ENCODE results near the gene CSH2. TPM values are rescaled to one million over a fixed set of nuclear protein-coding genes. Genes with fewer than 3 reads are reported as not detected.
"Not testable (repeated sequence)": the region's sequence is repeated elsewhere in the genome, so short reads cannot be mapped to it uniquely, and the experiment has no call there.

The CSH2 gene
- not detected in 2 replicates for total RNA-seq (2014; rRNA removed; shearing (Covaris generic))

GRCh38 chr17:63873577-63873976 is at the start of gene CSH2:
CSH2 (minus strand) TSS chr17:63873677; CDS start chr17:63873614, 63 bp downstream.
- H3K4me3 ChIP-seq (ENCODE audit: insufficient read depth, low read depth, low read length); DNase-seq; H3K36me3 ChIP-seq (replicated peaks; ENCODE audit: control insufficient read depth, insufficient read depth, low read length); H3K27me3 ChIP-seq (ENCODE audit: control insufficient read depth, insufficient read depth, low read length): not testable (repeated sequence)

- not testable (repeated sequence) for DNase-seq; H3K27me3 ChIP-seq (ENCODE audit: control insufficient read depth, insufficient read depth, low read length); H3K36me3 ChIP-seq (replicated peaks; ENCODE audit: control insufficient read depth, insufficient read depth, low read length); H3K4me3 ChIP-seq (ENCODE audit: insufficient read depth, low read depth, low read length)
These were observed 48.9 kb upstream of the CSH2 start for GRCh38 chr17:63922402-63922801.

GRCh38 chr17:63920779-63921178 is 47.3 kb upstream of the CSH2 start:
- H3K4me3 ChIP-seq (ENCODE audit: insufficient read depth, low read depth, low read length); DNase-seq; H3K27me3 ChIP-seq (ENCODE audit: control insufficient read depth, insufficient read depth, low read length); H3K36me3 ChIP-seq (replicated peaks; ENCODE audit: control insufficient read depth, insufficient read depth, low read length): not testable (repeated sequence)

DNA sequence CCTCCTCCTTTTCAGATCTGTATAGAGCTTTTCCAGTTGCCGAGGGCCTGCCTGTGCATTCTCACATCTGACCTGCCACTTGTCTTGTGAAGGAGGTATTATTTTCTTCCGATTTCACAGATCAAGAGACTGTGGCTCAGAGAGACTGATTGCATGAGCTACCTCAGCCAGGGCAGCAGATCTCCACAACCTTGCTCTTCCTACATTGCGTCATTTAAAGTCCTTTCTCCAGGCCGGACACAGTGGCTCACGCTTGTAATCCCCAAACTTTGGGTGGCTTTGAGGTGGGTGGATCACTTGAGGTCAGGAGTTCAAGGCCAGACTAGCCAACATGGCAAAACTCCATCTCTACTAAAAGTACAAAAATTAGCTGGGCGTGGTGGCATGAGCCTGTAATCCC is 46.6 kb upstream of the CSH2 start:
- DNase-seq = peak; percentile 7
- H3K27me3 ChIP-seq (ENCODE audit: control insufficient read depth, insufficient read depth, low read length); H3K36me3 ChIP-seq (replicated peaks; ENCODE audit: control insufficient read depth, insufficient read depth, low read length); H3K4me3 ChIP-seq (ENCODE audit: insufficient read depth, low read depth, low read length): not testable (repeated sequence)

DNA sequence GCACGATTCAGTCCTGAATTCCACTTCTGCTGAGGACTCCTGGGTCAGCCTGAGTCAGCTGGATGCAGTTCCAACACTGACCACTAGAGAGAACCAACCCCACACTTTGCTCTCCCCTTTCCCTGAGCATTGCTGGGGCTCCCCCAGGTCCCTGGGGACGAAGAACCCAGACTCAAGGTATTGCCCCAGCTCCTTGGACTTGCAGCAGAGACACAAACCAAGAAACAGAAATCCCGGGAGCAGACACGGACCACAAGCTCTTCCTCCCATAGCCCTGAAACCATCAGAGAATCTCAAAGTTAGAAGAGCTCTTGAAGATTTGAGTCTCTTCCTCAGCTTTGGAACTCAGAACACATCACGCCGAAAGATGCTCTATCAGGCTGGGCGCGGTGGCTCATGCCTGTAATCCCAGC is 45.8 kb upstream of the CSH2 start:
- peak; percentile 90 for DNase-seq
- Histone ChIP-seq H3K36me3 (replicated peaks; ENCODE audit: control insufficient read depth, insufficient read depth, low read length) (no peaks in the 10 kb centered on the region), H3K27me3 (ENCODE audit: control insufficient read depth, insufficient read depth, low read length) (no peaks in the 10 kb centered on the region), H3K4me3 (ENCODE audit: insufficient read depth, low read depth, low read length) (no peak overlapping the region; the same call in 1 of the 2 replicates)

GRCh38 chr17:63918789-63919305 is 45.4 kb upstream of the CSH2 start, which contains the start of gene GH1:
GH1 (minus strand) TSS chr17:63918839; CDS start chr17:63918776, 63 bp downstream.
- H3K27me3 ChIP-seq (ENCODE audit: control insufficient read depth, insufficient read depth, low read length); H3K36me3 ChIP-seq (replicated peaks; ENCODE audit: control insufficient read depth, insufficient read depth, low read length); DNase-seq: not testable (repeated sequence)
- H3K4me3 ChIP-seq (ENCODE audit: insufficient read depth, low read depth, low read length) = peak within 1 kb of the TSS; percentile 24; the same call in 1 of the 2 replicates

DNA sequence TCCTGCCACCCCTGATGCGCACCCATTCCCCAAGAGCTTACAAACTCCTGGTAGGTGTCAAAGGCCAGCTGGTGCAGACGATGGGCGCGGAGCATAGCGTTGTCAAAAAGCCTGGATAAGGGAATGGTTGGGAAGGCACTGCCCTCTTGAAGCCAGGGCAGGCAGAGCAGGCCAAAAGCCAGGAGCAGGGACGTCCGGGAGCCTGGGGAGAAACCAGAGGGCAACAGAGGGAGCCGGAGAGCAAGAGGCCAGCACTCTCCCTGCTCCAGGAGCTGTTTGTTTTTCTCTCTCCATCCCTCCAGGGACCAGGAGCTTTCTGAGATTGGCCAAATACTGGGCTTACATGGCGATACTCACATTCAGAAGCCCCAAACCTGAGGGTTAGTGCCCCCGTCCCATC is 44.8 kb upstream of the CSH2 start:
- Histone ChIP-seq H3K36me3 (replicated peaks; ENCODE audit: control insufficient read depth, insufficient read depth, low read length) (no peaks in the 10 kb centered on the region), H3K27me3 (ENCODE audit: control insufficient read depth, insufficient read depth, low read length) (no peaks in the 10 kb centered on the region), H3K4me3 (ENCODE audit: insufficient read depth, low read depth, low read length) (peak overlapping the region; percentile 24; the same call in 1 of the 2 replicates)
- DNase-seq = peak; percentile 82

DNA sequence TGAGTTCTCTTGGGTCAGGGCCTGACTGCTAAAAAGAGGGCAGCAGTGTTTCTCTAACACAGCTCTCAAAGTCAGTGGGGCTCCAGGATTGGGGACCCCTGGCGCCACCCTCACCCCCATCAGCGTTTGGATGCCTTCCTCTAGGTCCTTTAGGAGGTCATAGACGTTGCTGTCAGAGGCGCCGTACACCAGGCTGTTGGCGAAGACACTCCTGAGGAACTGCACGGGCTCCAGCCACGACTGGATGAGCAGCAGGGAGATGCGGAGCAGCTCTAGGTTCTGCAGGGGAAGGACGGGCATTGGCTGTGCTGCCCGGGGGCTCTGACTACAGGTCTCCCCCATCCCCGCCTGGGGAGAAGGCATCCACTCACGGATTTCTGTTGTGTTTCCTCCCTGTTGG is 44.2 kb upstream of the CSH2 start:
- peak; percentile 50 for DNase-seq
- Histone ChIP-seq H3K27me3 (ENCODE audit: control insufficient read depth, insufficient read depth, low read length) (no peaks in the 10 kb centered on the region), H3K36me3 (replicated peaks; ENCODE audit: control insufficient read depth, insufficient read depth, low read length) (no peaks in the 10 kb centered on the region), H3K4me3 (ENCODE audit: insufficient read depth, low read depth, low read length) (peak overlapping the region; percentile 24; the same call in 1 of the 2 replicates)

DNA sequence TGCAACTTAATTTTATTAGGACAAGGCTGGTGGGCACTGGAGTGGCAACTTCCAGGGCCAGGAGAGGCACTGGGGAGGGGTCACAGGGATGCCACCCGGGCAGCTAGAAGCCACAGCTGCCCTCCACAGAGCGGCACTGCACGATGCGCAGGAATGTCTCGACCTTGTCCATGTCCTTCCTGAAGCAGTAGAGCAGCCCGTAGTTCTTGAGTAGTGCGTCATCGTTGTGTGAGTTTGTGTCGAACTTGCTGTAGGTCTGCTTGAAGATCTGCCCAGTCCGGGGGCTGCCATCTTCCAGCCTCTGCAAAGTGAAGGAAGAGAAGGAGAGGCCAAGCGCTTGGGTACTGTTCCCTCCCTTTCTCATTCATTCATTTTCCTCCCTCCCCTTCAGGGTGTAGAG is 43.7 kb upstream of the CSH2 start:
- peak; percentile 1 for DNase-seq
- H3K27me3 ChIP-seq (ENCODE audit: control insufficient read depth, insufficient read depth, low read length); H3K36me3 ChIP-seq (replicated peaks; ENCODE audit: control insufficient read depth, insufficient read depth, low read length); H3K4me3 ChIP-seq (ENCODE audit: insufficient read depth, low read depth, low read length): not testable (repeated sequence)

DNA sequence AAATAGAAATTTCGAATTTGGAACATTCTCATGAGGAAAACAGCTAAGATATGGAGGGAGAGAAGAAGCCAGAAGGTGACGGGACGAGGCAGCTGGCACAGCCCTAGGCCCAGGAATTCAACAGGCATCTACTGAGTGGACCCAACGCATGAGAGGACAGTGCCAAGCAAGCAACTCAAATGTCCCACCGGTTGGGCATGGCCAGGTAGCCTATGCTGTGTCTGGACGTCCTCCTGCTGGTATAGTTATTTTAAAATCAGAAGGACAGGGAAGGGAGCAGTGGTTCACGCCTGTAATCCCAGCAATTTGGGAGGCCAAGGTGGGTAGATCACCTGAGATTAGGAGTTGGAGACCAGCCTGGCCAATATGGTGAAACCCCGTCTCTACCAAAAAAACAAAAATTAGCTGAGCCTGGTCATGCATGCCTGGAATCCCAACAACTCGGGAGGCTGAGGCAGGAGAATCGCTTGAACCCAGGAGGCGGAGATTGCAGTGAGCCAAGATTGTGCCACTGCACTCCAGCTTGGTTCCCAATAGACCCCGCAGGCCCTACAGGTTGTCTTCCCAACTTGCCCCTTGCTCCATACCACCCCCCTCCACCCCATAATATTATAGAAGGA is 43.2 kb upstream of the CSH2 start:
- H3K27me3 ChIP-seq (ENCODE audit: control insufficient read depth, insufficient read depth, low read length) = no peaks in the 10 kb centered on the region
- H3K4me3 ChIP-seq (ENCODE audit: insufficient read depth, low read depth, low read length) = no peak overlapping the region
- H3K36me3 ChIP-seq (replicated peaks; ENCODE audit: control insufficient read depth, insufficient read depth, low read length) = no peaks in the 10 kb centered on the region
- no peak for DNase-seq

DNA sequence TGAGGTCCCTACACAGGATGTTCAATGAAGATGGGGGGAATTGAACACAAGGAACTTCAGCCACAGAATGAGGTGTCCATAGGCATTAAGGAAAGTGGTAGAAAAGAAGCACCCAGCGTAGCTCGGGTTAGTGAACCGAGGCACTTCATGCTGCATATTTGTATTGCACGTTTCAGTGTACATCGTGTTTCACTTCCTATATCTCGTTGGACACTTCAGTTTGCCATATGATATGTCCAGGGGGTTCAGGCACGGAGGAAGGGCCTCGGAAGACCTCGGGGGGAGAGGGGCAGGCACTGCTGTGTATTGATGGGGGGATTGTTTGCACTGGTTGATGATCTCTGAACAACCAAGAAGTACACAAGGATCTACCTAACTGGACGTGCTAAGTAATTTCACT is 42.3 kb upstream of the CSH2 start:
- H3K36me3 ChIP-seq (replicated peaks; ENCODE audit: control insufficient read depth, insufficient read depth, low read length); H3K27me3 ChIP-seq (ENCODE audit: control insufficient read depth, insufficient read depth, low read length); H3K4me3 ChIP-seq (ENCODE audit: insufficient read depth, low read depth, low read length); DNase-seq: not testable (repeated sequence)

- Histone ChIP-seq H3K36me3 (replicated peaks; ENCODE audit: control insufficient read depth, insufficient read depth, low read length) (no peaks in the 10 kb centered on the region), H3K27me3 (ENCODE audit: control insufficient read depth, insufficient read depth, low read length) (peaks cover 2% of the 10 kb centered on the region; the same call in 1 of the 2 replicates), H3K4me3 (ENCODE audit: insufficient read depth, low read depth, low read length) (no peak overlapping the region)
- DNase-seq = no peak
These were observed 41.0 kb upstream of the CSH2 start for GRCh38 chr17:63914471-63914870.

GRCh38 chr17:63911657-63912100 is 38.2 kb upstream of the CSH2 start:
- Histone ChIP-seq H3K4me3 (ENCODE audit: insufficient read depth, low read depth, low read length) (no peak overlapping the region), H3K36me3 (replicated peaks; ENCODE audit: control insufficient read depth, insufficient read depth, low read length) (no peaks in the 10 kb centered on the region), H3K27me3 (ENCODE audit: control insufficient read depth, insufficient read depth, low read length) (peaks cover 4% of the 10 kb centered on the region; the same call in 1 of the 2 replicates)
- DNase-seq = peak; percentile 89

GRCh38 chr17:63911041-63911635 is 37.7 kb upstream of the CSH2 start, which contains the start of gene CSHL1:
CSHL1 (minus strand) TSS chr17:63911258; CDS start chr17:63911196, 62 bp downstream.
- Histone ChIP-seq H3K27me3 (ENCODE audit: control insufficient read depth, insufficient read depth, low read length) (peaks cover 4% of the 10 kb centered on the region; the same call in 1 of the 2 replicates), H3K36me3 (replicated peaks; ENCODE audit: control insufficient read depth, insufficient read depth, low read length) (no peaks in the 10 kb centered on the region), H3K4me3 (ENCODE audit: insufficient read depth, low read depth, low read length) (peak within 1 kb of the TSS; percentile 8; the same call in 1 of the 2 replicates)
- DNase-seq = no peak

- no peak for DNase-seq
- no peak overlapping the region for H3K4me3 ChIP-seq (ENCODE audit: insufficient read depth, low read depth, low read length)
- peaks cover 4% of the 10 kb centered on the region; the same call in 1 of the 2 replicates for H3K27me3 ChIP-seq (ENCODE audit: control insufficient read depth, insufficient read depth, low read length)
- no peaks in the 10 kb centered on the region for H3K36me3 ChIP-seq (replicated peaks; ENCODE audit: control insufficient read depth, insufficient read depth, low read length)
These were observed 36.6 kb upstream of the CSH2 start for GRCh38 chr17:63910096-63910495.

Data from H7 (cell line).